Measurements from ENCODE around the gene MYO9B. TPM values are rescaled to one million over a fixed set of nuclear protein-coding genes. Genes with fewer than 3 reads are reported as not detected.
A peak's percentile ranks its signal among the peaks of the same experiment; 100 is the strongest.

Gene MYO9B
- total RNA-seq, 1 donor from 2014 or later: 123 TPM

DNA sequence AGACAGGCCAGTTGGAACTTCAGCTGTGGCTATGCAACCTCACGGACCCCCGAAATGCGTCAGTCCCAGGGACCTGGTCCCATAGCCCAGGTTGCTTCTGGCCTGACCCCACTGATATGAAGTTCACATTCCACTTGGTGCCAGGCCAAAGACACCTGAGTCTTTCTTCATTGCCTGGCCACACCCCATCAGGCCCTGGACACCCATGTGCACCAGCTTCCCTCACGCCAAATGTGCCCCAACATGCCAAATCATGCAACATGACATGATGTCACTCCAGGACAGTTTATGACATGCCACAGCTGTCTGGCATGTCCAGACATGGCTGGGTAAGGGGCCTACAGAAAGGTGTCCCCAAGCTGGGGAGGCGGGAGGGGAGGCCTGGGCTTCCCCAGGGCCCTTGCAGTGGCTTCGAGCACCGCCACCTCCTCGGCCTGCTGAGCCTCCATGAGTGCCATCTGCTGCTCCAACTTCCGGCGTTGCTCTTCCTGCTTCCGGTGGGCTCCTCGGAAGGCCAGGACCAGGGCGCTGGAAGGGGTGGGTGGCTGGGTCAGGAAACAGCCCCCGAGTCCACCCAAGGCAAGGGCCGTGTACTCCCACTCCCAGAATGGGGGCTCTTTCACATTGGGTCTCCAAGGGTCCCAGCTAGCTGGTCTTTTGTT is 174.4 kb downstream of the MYO9B start:
- Histone ChIP-seq H3K36me3 (ENCODE audit: insufficient read depth, low read length) (no peaks in the 10 kb centered on the region), H2AFZ (ENCODE audit: low read depth, low read length) (no peak overlapping the region), H3K9me3 (ENCODE audit: insufficient read depth, low read depth, low read length) (no peaks in the 10 kb centered on the region), H4K20me1 (ENCODE audit: insufficient read depth, low read length) (no peaks in the 10 kb centered on the region), H3K4me3 (ENCODE audit: insufficient read depth, low read depth, low read length) (no peak overlapping the region), H3K27ac (ENCODE audit: low read depth, low read length) (no peak overlapping the region), H3K27me3 (ENCODE audit: insufficient read depth, low read length) (no peaks in the 10 kb centered on the region), H3K4me1 (ENCODE audit: insufficient read depth, low read length) (peaks cover 14% of the 10 kb centered on the region), H3K4me2 (ENCODE audit: low read length) (no peak overlapping the region), H3K79me2 (ENCODE audit: insufficient read depth, low read length) (peaks cover 3% of the 10 kb centered on the region), H3K9ac (ENCODE audit: low read length) (no peak overlapping the region)
- no peak overlapping the region for H3K4me3 Mint-ChIP-seq (ENCODE audit: unreplicated experiment)
- no peak for FAIRE-seq
- TF ChIP-seq, protein P1, sequence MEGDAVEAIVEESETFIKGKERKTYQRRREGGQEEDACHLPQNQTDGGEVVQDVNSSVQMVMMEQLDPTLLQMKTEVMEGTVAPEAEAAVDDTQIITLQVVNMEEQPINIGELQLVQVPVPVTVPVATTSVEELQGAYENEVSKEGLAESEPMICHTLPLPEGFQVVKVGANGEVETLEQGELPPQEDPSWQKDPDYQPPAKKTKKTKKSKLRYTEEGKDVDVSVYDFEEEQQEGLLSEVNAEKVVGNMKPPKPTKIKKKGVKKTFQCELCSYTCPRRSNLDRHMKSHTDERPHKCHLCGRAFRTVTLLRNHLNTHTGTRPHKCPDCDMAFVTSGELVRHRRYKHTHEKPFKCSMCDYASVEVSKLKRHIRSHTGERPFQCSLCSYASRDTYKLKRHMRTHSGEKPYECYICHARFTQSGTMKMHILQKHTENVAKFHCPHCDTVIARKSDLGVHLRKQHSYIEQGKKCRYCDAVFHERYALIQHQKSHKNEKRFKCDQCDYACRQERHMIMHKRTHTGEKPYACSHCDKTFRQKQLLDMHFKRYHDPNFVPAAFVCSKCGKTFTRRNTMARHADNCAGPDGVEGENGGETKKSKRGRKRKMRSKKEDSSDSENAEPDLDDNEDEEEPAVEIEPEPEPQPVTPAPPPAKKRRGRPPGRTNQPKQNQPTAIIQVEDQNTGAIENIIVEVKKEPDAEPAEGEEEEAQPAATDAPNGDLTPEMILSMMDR (IDR thresholded peaks at IDR 0.05; ENCODE audit: insufficient read depth, low read depth, low read length): no peak
- TF ChIP-seq EZH2 (IDR thresholded peaks at IDR 0.05; ENCODE audit: insufficient read depth, low read length): no peak
- no peaks in the 10 kb centered on the region for H3K9me3 Mint-ChIP-seq (ENCODE audit: unreplicated experiment)
- no peaks in the 10 kb centered on the region for H3K36me3 Mint-ChIP-seq (ENCODE audit: low read depth, unreplicated experiment)
- no peak for DNase-seq (ENCODE audit: low read depth)
- H3K4me1 Mint-ChIP-seq (ENCODE audit: low read depth, unreplicated experiment): peaks cover 17% of the 10 kb centered on the region
- no peak overlapping the region for H3K27ac Mint-ChIP-seq (ENCODE audit: unreplicated experiment)
- H3K27me3 Mint-ChIP-seq (ENCODE audit: low read depth, unreplicated experiment): no peaks in the 10 kb centered on the region

DNA sequence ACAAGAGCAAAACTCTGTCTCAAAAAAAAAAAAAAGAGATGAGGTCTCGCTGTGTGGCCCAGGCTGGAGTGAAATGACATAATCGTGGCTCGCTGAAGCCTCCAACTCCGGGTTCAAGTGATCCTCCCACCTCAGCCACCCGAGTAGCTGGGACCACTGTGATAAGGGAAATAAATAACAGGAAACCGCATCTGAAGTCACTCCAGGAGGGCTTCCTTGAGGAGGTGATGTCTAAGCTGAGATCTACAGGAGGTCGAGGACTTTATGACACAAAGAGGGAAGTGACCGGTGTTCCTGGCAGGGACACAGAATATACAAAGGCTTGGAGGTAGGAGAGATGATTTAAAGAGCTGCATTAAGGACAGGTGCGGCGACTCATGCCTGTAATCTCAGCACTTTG is 179.1 kb downstream of the MYO9B start:
- no peak overlapping the region for H3K4me2 ChIP-seq (ENCODE audit: low read length)
- no peak for FAIRE-seq
- Mint-ChIP-seq H3K27ac (ENCODE audit: unreplicated experiment) (no peak overlapping the region), H3K36me3 (ENCODE audit: low read depth, unreplicated experiment) (no peaks in the 10 kb centered on the region), H3K4me3 (ENCODE audit: unreplicated experiment) (no peak overlapping the region), H3K4me1 (ENCODE audit: low read depth, unreplicated experiment) (no peaks in the 10 kb centered on the region), H3K9me3 (ENCODE audit: unreplicated experiment) (no peaks in the 10 kb centered on the region), H3K27me3 (ENCODE audit: low read depth, unreplicated experiment) (peaks cover 7% of the 10 kb centered on the region)
- H3K79me2 ChIP-seq (ENCODE audit: insufficient read depth, low read length): no peaks in the 10 kb centered on the region
- no peak for DNase-seq (ENCODE audit: low read depth)
- H4K20me1 ChIP-seq (ENCODE audit: insufficient read depth, low read length): no peaks in the 10 kb centered on the region
- no peak overlapping the region for H3K4me3 ChIP-seq (ENCODE audit: insufficient read depth, low read depth, low read length)
- no peak overlapping the region for H3K27ac ChIP-seq (ENCODE audit: low read depth, low read length)
- no peaks in the 10 kb centered on the region for H3K36me3 ChIP-seq (ENCODE audit: insufficient read depth, low read length)
- no peaks in the 10 kb centered on the region for H3K27me3 ChIP-seq (ENCODE audit: insufficient read depth, low read length)
- no peak overlapping the region for H3K9ac ChIP-seq (ENCODE audit: low read length)
- H3K9me3 ChIP-seq (ENCODE audit: insufficient read depth, low read depth, low read length): peaks cover 7% of the 10 kb centered on the region
- no peak overlapping the region for H2AFZ ChIP-seq (ENCODE audit: low read depth, low read length)
- no peaks in the 10 kb centered on the region for H3K4me1 ChIP-seq (ENCODE audit: insufficient read depth, low read length)
- no peak for TF ChIP-seq EZH2 (IDR thresholded peaks at IDR 0.05; ENCODE audit: insufficient read depth, low read length)
- TF ChIP-seq, protein P1 (IDR thresholded peaks at IDR 0.05; ENCODE audit: insufficient read depth, low read depth, low read length): no peak

DNA sequence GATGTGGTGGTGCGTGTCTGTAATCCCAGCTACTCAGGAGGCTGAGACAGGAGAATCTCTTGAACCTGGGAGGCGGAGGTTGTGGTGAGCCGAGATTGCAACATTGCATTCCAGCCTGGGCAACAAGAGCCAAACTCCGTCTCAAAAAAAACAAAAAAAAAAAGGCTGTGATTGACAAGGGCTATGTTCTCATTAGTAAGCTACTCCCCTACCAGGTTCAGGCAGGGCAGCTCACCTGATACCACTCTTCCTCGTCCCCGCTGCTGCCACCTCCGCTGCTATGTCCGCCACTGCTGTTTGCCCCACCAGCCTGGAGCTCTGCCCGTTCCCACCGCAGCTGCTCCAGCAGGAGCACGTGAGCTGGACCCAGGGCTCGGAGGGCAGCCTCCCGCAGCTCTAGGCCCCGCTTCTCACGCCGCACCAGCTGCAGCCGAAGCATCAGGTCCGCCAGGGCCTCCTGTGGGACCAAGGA is 179.6 kb downstream of the MYO9B start:
- Mint-ChIP-seq H3K27me3 (ENCODE audit: low read depth, unreplicated experiment) (peaks cover 9% of the 10 kb centered on the region), H3K4me1 (ENCODE audit: low read depth, unreplicated experiment) (no peaks in the 10 kb centered on the region), H3K27ac (ENCODE audit: unreplicated experiment) (no peak overlapping the region), H3K36me3 (ENCODE audit: low read depth, unreplicated experiment) (no peaks in the 10 kb centered on the region), H3K9me3 (ENCODE audit: unreplicated experiment) (no peaks in the 10 kb centered on the region), H3K4me3 (ENCODE audit: unreplicated experiment) (peak overlapping the region; percentile 64)
- Histone ChIP-seq H2AFZ (ENCODE audit: low read depth, low read length) (no peak overlapping the region), H3K4me1 (ENCODE audit: insufficient read depth, low read length) (no peaks in the 10 kb centered on the region), H3K9me3 (ENCODE audit: insufficient read depth, low read depth, low read length) (peaks cover 10% of the 10 kb centered on the region), H3K9ac (ENCODE audit: low read length) (no peak overlapping the region), H3K4me3 (ENCODE audit: insufficient read depth, low read depth, low read length) (no peak overlapping the region), H4K20me1 (ENCODE audit: insufficient read depth, low read length) (no peaks in the 10 kb centered on the region), H3K4me2 (ENCODE audit: low read length) (no peak overlapping the region), H3K27ac (ENCODE audit: low read depth, low read length) (no peak overlapping the region), H3K79me2 (ENCODE audit: insufficient read depth, low read length) (no peaks in the 10 kb centered on the region), H3K27me3 (ENCODE audit: insufficient read depth, low read length) (no peaks in the 10 kb centered on the region), H3K36me3 (ENCODE audit: insufficient read depth, low read length) (no peaks in the 10 kb centered on the region)
- DNase-seq (ENCODE audit: low read depth) (no peak), FAIRE-seq (no peak)
- TF ChIP-seq EZH2 (IDR thresholded peaks at IDR 0.05; ENCODE audit: insufficient read depth, low read length): no peak
- TF ChIP-seq, protein P1 (IDR thresholded peaks at IDR 0.05; ENCODE audit: insufficient read depth, low read depth, low read length): no peak
